HG03108 (cell line): ENCODE measurements around the gene KCNQ1.

Source experiments
- ATAC-seq: cut with Tn5 transposase; IDR thresholded peaks from one replicate; pipeline ENCODE4 v1.9.1; 2021; ENCODE audit warnings: moderate library complexity; ENCODE audit not compliant: unreplicated experiment

The KCNQ1 gene

GRCh38 chr11:2442589-2442988 is 2.2 kb upstream of the KCNQ1 start:
- ATAC-seq: no peak

GRCh38 chr11:2443406-2443805 is 1.4 kb upstream of the KCNQ1 start:
- no peak for ATAC-seq

GRCh38 chr11:2443881-2444820 is 657 bp upstream of the KCNQ1 start, which contains the start of gene TRPM5:
TSS of gene TRPM5 (minus strand) at chr11:2444514. CDS start at chr11:2423036, 21,478 bp downstream.
- ATAC-seq: no peak

GRCh38 chr11:2445746-2446551 is 1.1 kb downstream of the KCNQ1 start:
- no peak for ATAC-seq

GRCh38 chr11:2446590-2447252 is 1.9 kb downstream of the KCNQ1 start:
- no peak for ATAC-seq

- ATAC-seq: no peak
Observed at GRCh38 chr11:2447253-2447950, 2.6 kb downstream of the KCNQ1 start.

- no peak for ATAC-seq
Observed at GRCh38 chr11:2447951-2448650, 3.3 kb downstream of the KCNQ1 start.

GRCh38 chr11:2448661-2449547 is 4.1 kb downstream of the KCNQ1 start:
- no peak for ATAC-seq

GRCh38 chr11:2449548-2450320 is 4.9 kb downstream of the KCNQ1 start:
- no peak for ATAC-seq

GRCh38 chr11:2450321-2451041 is 5.7 kb downstream of the KCNQ1 start:
- ATAC-seq: no peak

- ATAC-seq: no peak
Observed at GRCh38 chr11:2451336-2451735, 6.5 kb downstream of the KCNQ1 start.

GRCh38 chr11:2451916-2452315 is 7.1 kb downstream of the KCNQ1 start:
- ATAC-seq: no peak

- ATAC-seq: no peak
Observed at GRCh38 chr11:2452321-2453012, 7.7 kb downstream of the KCNQ1 start.

- ATAC-seq: no peak
Observed at GRCh38 chr11:2453436-2453835, 8.6 kb downstream of the KCNQ1 start.

- no peak for ATAC-seq
Observed at GRCh38 chr11:2458321-2458720, 13.5 kb downstream of the KCNQ1 start.

GRCh38 chr11:2459016-2459725 is 14.4 kb downstream of the KCNQ1 start:
- ATAC-seq: no peak
